KG1 (cell line): ENCODE measurements around the gene ZNF587.
"Not testable (repeated sequence)": the region's sequence is repeated elsewhere in the genome, so short reads cannot be mapped to it uniquely, and the experiment has no call there.

Experiments
- DNase-seq: peaks from one replicate; lab custom pipeline; 2025; lab: John Stamatoyannopoulos, UW

ZNF587 gene

DNA sequence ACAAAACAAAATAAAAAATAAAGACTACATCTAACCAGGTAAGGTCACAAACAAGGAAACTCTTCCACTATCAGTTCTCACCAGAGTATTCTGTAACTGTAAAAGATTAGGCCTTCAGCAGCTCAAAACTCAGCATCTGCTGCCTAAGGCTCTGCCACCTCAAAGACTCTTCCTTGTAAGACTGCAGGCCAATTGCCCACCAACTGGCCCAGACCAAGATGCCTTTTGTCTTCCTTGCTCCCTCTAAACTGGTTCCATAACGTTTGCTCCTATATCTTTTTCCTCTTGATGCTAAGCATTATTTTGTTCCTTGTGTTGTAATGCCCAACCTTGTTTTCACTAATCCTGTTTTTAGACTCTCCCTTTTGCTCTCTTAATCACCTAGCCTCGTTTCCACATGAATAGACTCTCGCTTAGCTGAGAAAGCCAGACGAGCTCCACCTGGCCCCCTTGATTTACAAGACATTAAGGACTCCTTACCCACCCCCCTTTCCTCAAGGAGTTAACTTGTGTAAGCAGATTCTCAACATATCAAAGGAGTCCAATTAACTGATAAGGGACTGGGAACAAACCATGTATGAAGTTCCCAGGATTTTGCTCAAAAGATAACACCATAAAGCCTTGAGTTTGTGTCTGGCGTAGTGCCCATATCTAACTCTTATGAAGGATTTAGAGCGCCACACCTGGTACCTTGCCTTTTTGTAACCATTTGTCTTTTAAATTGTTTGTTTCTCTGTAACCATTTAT is 37.7 kb downstream of the ZNF587 start:
- DNase-seq = peak; percentile 20

- DNase-seq = no peak
Measured at GRCh38 chr19:57888107-57888559, 38.5 kb downstream of the ZNF587 start.

DNA sequence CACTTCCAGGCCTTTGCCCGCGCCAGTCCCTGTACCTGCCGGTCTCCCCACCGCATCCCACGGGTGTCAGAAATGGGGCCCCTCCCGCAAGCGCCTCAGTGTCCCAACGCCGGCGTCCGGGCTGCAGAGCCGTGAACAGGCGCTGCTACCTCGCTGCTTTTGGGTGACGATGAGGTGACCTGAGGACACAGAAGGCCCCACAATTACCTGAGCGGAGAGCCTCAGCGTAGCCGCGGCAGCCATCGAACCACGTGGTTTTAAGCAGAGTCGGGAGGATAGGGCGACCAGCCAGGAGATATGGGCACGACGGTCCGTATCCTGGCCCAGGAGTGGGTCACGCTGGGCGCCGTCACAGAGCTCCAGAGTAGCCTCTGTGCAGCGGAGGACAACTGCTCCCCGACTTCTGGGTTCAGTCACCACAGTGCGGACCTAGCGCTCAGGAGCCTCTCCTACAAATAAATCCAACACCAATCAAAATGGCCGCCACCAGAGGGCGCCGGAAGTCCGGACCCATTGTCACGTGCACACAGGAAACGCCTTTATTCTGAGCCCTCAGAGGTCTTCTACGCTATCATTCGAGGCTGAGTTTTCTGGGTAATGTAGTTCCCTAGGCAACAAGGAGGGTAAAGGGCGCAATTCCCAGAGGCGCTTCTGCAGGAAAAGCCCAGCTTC is 39.0 kb downstream of the ZNF587 start, which contains the start of gene ZNF814:
Gene ZNF814, minus strand, starts transcription at position 478 of the 672 bp plus-strand sequence. Its CDS starts 235 bp downstream, at position 243.
- DNase-seq = peak; percentile 89

DNA sequence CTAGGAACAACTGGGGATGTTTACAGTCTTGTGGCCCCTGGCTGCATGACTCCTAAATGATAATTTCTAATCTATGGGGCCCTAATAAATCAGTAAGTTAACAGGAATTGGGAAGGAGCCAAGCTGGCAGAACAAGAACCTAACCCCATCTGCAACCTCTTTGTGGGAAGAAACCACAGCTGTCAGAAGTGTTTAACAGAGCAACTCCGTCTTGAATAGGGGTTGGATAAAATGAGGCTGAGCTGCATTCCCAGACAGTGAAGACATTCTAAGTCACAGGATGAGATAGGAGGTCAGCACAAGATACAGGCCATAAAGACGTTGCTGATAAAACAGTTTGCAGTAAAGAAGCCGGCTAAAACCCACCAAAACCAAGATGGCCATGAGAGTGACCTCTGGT is 41.0 kb downstream of the ZNF587 start:
- DNase-seq = not testable (repeated sequence)

DNA sequence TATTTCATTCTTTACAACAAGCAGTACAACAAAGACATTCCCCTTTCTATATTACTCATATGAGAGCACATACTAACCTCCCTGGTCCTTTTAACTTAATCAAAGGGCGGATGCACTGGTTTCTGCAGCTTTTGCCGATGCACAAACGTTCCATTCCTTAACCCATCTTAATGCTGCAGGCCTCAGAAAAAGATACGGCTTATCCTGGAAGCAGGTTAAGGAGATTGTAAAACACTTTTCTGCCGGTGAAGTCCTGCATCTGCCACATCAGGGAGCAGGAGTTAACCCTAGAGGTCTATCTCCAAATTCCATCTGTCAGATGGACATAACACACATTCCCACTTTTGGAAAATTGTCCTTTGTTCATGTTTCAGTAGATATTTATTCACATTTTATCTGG is 50.7 kb downstream of the ZNF587 start:
- no peak for DNase-seq

DNA sequence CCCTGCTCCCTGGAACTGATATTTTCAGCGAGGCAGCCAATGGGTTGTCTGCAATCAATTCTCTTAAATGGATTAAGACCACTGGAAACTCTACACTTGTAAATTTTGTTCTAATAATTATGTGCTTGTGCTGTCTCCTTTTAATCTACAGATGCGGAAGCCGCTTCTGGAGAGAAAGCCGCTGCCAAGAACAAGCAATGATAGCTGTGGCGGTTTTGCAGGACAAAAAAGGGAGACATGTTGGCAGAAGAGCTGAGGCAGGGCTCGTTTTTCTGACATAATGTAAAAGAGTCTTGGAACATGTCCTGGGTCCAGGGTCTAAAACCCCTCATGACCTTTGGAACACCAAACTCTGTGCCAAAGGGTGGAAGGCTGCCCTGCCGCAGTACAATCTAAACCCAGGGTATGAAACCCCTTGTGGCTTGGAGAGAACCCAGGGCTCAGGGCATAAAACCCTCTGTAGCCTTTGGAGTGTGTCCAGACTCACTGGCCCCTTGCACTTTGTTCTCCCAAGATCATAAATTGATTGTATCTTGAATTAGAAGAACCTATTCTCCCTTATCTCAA is 54.0 kb downstream of the ZNF587 start:
- DNase-seq = no peak

- no peak for DNase-seq
Measured at GRCh38 chr19:57905258-57905657, 55.6 kb downstream of the ZNF587 start.

DNA sequence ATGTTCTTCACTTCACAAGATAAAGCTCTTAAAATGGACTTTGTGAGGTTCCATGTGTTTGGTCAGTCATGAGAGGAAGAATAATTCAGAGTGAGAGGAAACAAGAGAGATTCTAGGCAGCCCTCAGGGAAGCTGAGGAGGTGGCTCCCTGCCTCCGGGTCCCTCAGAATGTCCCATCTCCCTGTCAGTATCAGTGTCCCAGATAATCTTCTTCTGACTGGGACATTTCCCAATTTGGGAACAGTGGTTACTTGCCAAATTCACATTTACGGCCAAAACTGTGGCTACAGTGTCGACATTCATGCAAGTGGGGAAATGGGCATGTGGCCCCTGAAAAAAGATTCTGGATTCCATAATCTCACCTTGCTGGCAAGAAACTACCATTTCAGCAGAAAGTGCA is 57.7 kb downstream of the ZNF587 start:
- no peak for DNase-seq

- no peak for DNase-seq
Measured at GRCh38 chr19:57914531-57914930, 64.9 kb downstream of the ZNF587 start.
